Body of pancreas (tissue), 4 donors: ENCODE data around the gene FLT1.

Experiments
- POLR2A ChIP-seq, 3 donors: fragments of 450-650 bp; IDR thresholded peaks; one replicate each; pipeline ENCODE4 v1.6.1; 2016; ENCODE audit warnings: antibody characterized with exemption in 3 of 3, mild to moderate bottlenecking in 2 of 3
- TF ChIP-seq, protein P1 (sequence below), 7 experiments: fragments of 450-650 bp in 4 of 7; fragments of 200-600 bp in 3 of 7; sonication (generic) in 3 of 7; IDR thresholded peaks; one replicate each; pipeline ENCODE4 v1.5.1; 2016 to 2019; ENCODE audit warnings: antibody characterized with exemption in 7 of 7

DNA sequence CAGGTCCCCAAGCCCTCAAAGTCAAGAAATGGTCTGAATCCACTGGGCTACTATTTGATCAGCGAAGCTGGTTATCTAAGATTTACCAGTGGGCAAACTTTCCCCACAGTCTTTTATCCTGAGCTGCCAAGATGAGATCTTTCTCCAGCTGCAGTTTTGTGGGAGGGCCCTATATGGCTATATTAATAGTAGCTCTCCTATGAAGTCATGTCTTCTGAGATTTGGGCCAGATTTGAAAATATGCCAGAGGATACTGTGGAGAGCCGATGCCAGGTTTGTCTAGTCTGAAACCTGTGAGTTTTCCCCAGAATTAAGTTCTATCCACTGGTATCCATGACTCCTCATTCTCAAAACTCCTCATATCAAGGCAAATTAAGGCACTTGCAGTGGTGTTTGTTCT, 173.2 kb downstream of the FLT1 start:
- TF ChIP-seq, protein P1, sequence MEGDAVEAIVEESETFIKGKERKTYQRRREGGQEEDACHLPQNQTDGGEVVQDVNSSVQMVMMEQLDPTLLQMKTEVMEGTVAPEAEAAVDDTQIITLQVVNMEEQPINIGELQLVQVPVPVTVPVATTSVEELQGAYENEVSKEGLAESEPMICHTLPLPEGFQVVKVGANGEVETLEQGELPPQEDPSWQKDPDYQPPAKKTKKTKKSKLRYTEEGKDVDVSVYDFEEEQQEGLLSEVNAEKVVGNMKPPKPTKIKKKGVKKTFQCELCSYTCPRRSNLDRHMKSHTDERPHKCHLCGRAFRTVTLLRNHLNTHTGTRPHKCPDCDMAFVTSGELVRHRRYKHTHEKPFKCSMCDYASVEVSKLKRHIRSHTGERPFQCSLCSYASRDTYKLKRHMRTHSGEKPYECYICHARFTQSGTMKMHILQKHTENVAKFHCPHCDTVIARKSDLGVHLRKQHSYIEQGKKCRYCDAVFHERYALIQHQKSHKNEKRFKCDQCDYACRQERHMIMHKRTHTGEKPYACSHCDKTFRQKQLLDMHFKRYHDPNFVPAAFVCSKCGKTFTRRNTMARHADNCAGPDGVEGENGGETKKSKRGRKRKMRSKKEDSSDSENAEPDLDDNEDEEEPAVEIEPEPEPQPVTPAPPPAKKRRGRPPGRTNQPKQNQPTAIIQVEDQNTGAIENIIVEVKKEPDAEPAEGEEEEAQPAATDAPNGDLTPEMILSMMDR (IDR thresholded peaks at IDR 0.05) = no peak
- TF ChIP-seq POLR2A (IDR thresholded peaks at IDR 0.05) = no peak
